Kidney capillary endothelial cell (primary cell): Measurements from ENCODE around the gene IL25.
"Not testable (repeated sequence)": the region's sequence is repeated elsewhere in the genome, so short reads cannot be mapped to it uniquely, and the experiment has no call there.

ENCODE experiments used
- DNase-seq: peaks from one replicate; pipeline ENCODE4 v3.0.0-alpha.2; 2018; ENCODE audit warnings: low spot score

The IL25 gene

GRCh38 chr14:23409966-23410635, 37.5 kb downstream of the IL25 start:
- no peak for DNase-seq

DNA sequence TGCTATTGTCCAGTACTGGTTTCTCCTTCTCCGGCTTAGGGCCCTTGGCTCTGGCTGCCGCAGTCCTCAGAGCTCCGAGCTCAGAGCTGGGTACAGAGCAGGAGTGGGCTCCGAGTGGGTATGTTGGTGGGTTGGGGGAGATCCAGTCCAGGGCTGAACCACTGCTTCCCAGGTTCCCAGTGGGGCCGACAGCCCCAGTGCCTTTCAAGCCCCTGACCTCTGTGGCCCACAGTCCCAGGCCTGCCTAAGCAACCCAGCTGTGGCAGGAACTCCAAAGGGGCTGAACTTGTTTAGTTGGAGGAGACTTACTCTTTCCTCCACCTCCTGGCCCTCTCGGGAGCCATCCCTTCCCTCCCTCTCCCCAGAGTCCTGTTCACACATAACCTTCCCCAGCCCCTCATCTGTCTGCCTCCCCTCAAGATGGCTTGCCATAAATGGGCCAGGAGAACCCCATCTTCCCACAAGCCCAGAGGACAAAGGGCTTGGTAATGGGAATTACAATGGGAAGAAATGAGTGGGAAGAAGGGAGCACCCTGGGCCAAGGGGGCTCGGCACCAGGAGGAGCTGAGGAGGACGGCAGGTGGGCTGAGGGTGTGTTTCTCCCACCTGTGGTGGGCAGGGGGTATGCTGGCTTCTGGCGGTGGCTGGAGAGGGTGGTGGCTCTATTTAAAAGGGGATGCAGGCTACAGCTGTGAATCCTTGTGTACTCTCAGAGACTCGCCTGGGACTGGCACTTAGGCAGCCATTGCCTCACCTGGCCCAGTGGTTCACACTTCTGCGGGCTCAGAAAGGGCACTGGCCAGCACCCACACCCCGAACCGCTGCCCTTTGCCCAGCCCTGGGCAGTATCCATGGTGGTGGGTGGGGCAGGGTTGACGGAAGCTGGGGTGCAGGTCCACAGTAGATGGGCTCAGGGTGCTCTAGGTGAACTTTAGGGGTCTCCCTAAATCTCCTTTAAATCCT, 39.2 kb downstream of the IL25 start:
- DNase-seq = no peak

DNA sequence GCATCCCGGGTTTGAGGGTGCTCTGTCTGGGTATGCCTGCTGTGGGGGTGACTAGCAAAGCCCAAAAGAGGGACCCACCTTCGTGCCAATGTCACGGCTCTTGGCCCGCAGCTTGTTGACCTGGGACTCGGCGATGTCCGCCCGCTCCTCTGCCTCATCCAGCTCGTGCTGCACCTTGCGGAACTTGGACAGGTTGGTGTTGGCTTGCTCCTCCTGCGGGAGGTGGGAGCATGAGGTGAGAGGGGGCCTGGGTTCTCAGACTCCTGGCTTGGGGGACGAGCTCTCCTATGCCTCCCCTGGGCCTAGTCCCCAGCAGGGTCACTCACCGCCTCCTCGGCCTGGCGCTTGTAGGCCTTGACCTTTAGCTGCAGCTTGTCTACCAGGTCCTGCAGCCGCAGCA, 41.1 kb downstream of the IL25 start:
- DNase-seq = no peak

GRCh38 chr14:23414254-23414653, 41.6 kb downstream of the IL25 start:
- no peak for DNase-seq

DNA sequence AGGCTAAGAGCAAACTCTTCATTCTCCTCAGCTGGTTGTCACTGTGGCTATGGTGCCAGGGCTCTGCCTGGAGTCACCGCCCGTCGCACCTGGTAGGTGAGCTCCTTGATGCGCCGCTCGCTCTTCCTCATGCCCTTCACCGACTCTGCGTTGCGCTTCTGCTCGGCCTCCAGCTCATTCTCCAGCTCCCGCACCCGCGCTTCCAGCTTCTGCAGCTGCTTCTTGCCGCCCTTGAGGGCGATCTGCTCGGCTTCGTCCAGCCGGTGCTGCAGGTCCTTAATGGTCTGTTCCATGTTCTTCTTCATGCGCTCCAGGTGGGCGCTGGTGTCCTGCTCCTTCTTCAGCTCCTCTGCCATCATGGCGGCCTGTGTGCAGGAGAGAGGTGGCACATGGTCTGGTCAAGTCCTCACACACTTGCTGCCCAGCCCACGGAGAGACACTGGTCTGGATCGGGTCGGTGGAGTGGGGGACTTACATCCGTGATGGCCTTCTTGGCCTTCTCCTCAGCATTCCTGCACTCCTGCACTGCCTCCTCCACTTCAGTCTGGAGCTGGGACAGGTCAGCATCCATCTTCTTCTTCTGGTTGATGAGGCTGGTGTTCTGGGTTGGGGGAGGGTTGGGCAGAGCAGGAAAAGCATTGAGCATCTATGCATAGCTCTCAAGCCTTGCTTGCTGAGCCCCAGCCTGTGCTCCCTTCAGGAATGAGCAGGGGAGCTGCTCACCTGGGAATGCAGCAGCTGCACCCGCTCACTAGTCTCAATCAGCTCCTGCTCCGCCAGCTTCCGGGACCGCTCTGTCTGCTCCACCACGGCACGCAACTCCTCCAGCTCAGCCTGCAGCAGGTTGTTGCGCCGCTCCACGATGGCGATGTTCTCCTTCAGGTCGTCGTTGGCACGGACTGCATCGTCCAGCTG, 42.6 kb downstream of the IL25 start:
- DNase-seq = no peak

DNA sequence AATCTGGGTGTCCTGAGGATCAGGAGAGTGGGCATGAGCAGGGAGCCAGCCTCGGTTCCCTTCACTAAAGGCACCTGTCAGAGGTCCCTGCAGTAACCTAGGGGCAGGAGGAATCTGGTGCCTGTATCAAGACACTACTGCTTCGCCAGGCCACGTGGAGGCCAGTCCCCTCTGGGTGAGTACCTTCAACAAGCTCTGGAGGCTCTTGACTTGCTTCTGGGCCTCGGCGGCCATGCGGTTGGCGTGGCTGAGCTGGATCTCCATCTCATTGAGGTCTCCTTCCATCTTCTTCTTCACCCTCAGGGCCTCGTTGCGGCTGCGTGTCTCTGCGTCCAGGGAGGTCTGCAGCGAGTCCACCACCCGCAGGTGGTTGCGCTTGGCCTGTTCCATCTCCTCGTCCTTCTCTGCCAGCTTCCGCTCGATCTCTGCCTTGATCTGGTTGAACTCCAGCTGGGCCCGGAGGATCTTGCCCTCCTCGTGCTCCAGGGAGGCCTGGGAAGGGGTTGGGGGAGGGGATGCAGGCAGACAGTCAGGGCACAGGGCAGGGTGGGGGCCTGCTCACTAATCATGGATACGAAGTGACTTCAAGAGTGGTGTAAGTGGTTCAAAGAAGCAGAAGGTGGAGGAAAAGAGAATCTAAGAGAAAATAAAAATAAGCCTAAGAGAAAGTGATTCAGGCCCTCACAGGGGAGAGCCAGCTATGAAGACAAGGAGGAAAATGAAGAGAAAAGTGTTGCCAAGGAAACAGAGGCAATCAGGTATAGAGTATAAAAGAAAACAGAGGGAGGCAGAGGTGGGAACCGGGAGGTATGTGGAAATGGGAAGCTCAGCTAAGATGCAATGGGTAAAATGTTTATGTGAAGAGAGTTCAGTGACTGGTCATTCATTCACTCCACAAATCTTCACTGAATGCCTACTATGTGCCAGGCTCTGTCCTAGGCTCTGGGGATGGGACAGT, 43.5 kb downstream of the IL25 start:
- DNase-seq = no peak

DNA sequence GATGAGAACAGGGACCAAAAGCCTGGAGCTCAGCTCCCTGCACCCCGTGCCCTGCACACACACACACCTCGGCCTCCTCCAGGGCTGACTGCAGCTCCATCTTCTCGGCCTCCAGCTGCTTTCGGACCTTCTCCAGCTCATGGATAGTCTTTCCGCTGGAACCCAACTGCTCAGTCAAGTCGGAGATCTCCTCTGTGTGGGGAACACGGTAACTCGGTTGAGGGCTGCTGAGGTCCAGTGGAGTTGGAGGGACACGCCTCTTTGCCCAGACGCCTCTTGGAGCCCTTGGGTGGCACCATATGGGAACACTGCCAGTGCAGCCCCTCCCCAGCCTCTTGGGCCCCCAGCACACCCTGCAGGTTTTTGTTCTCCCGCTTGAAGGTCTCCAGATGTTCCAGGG, 44.2 kb downstream of the IL25 start:
- no peak for DNase-seq

DNA sequence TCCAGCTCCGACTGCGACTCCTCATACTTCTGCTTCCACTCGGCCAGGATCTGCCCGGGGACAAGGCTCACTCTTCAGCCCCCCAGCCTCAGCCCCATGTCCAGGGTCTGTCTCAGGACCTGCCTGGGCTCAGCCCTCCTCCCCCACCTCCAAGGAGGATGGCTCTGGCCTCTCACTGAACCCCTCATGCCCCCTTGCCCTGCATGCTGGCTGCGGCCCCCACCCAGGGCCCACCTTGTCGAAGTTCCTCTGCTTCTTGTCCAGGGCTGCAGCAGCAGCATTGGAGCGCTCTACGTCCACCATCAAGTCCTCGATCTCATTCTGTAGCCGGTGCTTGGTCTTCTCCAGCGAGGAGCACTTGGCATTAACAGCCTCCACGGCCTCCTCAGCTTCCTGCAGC, 44.7 kb downstream of the IL25 start:
- DNase-seq = not testable (repeated sequence)

DNA sequence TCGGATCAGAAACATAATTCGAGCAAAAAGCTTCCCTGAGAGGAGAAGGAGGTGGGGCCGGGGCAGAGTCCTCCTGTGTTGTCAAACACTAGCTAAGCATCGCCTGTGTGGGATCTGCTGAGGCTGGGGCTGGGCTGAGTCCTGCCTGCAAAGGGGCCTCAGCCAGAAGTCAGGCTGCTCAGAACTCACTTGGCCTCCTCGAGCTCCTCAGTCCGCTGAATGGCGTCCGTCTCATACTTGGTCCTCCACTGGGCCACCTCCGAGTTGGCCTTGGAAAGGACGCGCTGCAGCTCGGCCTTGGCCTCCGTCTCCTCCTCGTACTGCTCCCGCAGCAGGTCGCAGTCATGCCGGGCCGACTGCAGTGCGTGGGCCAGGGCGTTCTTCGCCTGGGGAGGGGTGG, 45.4 kb downstream of the IL25 start:
- no peak for DNase-seq

GRCh38 chr14:23419646-23420045, 47.0 kb downstream of the IL25 start:
- DNase-seq = not testable (repeated sequence)

- no peak for DNase-seq
These were observed 49.0 kb downstream of the IL25 start for GRCh38 chr14:23421594-23421993.

DNA sequence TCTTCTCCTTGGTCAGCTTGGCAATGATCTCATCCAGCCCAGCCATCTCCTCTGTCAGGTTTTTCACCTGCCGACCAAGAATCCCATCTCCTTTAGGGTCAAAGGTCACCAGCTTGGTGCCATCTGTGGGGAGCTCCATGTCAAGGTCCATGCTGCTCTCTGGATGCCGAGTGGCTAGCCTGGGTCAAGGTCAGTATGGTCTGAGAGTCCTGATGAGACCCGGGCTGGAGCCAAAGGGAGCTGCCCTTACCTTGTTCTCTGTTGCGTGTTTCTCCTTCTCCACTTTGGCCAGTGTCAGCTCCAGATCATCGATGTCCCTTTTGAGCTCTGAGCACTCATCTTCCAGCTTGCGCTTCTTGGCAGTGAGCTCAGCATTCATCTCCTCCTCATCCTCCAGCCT, 51.0 kb downstream of the IL25 start:
- no peak for DNase-seq

- no peak for DNase-seq
These were observed 52.6 kb downstream of the IL25 start for GRCh38 chr14:23425169-23425568.

- DNase-seq = not testable (repeated sequence)
These were observed 53.2 kb downstream of the IL25 start for GRCh38 chr14:23425798-23426197.
